ENCODE results near the gene ZNF37A.
"Not testable (repeated sequence)": the region's sequence is repeated elsewhere in the genome, so short reads cannot be mapped to it uniquely, and the experiment has no call there.

The ZNF37A gene

GRCh38 chr10:38147686-38148085 lies 53.5 kb downstream of the ZNF37A start:
- DNase-seq (ENCODE audit: low read depth): no peak
- no peak for TF ChIP-seq CTCF (conservative IDR thresholded peaks at IDR 0.05; ENCODE audit: low read depth, low read length)
- no peak overlapping the region for H3K4me3 ChIP-seq (ENCODE audit: low read depth, low read length)

DNA sequence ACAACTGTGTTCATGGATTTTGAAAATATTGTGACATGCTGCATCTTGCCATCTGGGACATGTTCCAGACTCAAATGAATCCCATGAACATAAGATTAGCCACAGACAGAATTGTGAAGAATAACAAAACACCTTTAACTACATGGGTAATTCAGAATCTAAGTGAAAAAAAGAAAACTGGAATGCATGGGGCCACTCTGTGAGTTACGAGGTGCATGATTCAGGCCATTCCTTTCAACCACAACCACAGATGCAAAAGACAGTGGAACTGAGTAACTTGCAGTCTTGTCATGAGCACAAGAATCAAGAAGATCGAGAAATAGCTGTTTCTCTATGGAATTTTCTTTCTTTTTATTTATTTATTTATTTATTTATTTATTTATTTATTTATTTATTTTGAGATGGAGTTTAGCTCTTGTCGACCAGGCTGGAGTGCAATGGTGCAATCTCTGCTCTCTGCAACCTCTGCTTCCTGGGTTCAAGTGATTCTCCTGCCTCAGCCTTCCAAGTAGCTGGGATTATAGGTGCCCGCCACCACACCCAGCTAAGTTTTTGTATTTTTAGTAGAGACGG lies 56.8 kb downstream of the ZNF37A start:
- H3K4me3 ChIP-seq (ENCODE audit: low read depth, low read length); DNase-seq (ENCODE audit: low read depth): not testable (repeated sequence)

DNA sequence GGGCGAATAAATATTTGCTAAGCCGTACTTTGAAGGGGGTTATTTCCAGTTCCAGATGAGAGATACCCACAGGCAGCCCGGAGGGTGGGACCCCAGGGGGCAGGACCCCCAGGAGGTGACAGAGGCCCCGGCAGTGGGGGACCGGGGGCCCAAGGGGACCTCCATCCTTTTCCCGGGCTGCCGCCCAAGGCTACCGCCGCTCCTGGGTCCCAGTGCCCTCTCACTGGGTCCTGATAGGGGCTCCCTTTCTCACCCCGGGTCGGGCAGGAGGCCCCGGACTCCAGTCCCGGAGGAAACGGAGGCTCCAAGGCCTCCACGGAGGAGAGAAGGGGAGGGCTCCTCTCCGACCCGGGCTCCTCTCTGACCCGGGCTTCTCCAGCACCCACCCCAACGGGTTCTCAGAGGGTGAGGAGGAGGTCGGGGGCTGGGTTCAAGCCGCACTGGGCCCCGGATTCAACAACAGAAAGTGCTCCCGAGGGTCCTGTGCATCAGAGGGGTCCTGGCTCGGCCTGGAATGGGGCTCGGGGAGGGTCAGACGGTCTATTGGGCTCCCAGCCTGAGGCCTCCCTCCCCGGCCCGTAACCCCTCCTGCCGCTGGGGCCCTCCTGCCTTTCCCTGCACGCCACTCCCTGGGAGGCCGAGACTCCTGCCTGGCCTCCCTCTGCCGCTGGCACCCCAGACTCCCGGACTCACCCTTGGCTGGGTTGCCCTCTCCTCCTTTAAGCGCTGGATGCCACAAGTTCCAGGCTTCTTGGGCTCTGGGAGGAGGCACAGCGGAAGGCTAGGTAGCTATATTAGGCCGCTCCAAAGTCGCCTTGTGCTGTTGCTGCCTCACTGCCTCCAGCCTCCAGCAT lies 62.5 kb downstream of the ZNF37A start:
- DNase-seq (ENCODE audit: low read depth): no peak
- TF ChIP-seq CTCF (conservative IDR thresholded peaks at IDR 0.05; ENCODE audit: low read depth, low read length): no peak
- no peak overlapping the region for H3K4me3 ChIP-seq (ENCODE audit: low read depth, low read length)

GRCh38 chr10:38157270-38157685 lies 63.1 kb downstream of the ZNF37A start:
- no peak for TF ChIP-seq CTCF (conservative IDR thresholded peaks at IDR 0.05; ENCODE audit: low read depth, low read length)
- DNase-seq (ENCODE audit: low read depth): no peak
- H3K4me3 ChIP-seq (ENCODE audit: low read depth, low read length): no peak overlapping the region

DNA sequence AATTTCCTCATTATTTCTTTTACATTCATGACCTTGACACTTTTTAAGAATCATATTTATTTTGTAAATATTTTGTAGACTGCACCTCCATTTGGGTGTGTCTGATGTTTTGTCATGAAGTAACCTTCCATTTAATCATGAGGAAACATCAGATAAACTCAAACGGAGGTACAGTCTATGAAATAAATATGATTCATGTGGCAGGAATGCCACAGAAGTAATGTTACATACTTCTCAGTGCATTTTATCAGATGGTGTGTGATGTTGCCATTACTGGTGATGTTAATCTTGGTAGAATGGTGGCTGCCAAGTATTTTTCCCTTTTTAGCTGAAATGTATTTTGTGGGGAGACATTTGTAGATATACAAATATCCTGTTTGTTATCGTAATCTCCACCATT lies 64.9 kb downstream of the ZNF37A start:
- no peak for DNase-seq (ENCODE audit: low read depth)
- H3K4me3 ChIP-seq (ENCODE audit: low read depth, low read length): no peak overlapping the region
- TF ChIP-seq CTCF (conservative IDR thresholded peaks at IDR 0.05; ENCODE audit: low read depth, low read length): no peak

DNA sequence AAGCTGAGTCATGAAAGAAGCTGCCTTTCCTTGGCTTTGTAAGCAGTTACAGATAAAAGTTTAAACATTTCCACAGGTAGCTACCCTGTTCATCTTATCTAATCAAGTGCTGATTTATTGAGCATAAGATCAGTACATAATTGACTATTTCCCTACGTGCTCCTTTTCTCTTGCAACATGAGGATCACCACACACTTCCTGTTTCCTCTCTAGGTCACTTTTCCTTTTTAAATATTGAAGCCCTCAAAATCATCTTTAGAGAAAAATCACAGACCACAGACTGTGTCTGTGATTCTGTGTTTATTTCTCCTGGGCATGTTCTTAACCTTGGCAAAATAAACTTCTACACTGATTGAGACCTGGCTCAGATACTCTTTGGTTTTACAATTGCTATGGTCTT lies 69.5 kb downstream of the ZNF37A start:
- no peak for DNase-seq (ENCODE audit: low read depth)
- TF ChIP-seq CTCF (conservative IDR thresholded peaks at IDR 0.05; ENCODE audit: low read depth, low read length): no peak
- no peak overlapping the region for H3K4me3 ChIP-seq (ENCODE audit: low read depth, low read length)

- H3K4me3 ChIP-seq (ENCODE audit: low read depth, low read length): no peak overlapping the region
- no peak for DNase-seq (ENCODE audit: low read depth)
- TF ChIP-seq CTCF (conservative IDR thresholded peaks at IDR 0.05; ENCODE audit: low read depth, low read length): no peak
Measured at GRCh38 chr10:38174336-38174735, 80.2 kb downstream of the ZNF37A start.
